Iris pigment epithelial cell (primary cell): ENCODE measurements around the gene ITGAE.
"Not testable (repeated sequence)": the region's sequence is repeated elsewhere in the genome, so short reads cannot be mapped to it uniquely, and the experiment has no call there.

Source experiments
- DNase-seq: peaks from one replicate; pipeline ENCODE4 v3.0.0-alpha.2; 2011; ENCODE audit warnings: low read depth

The ITGAE gene

GRCh38 chr17:3794557-3795389 lies 6.2 kb downstream of the ITGAE start:
- peak; percentile 68 for DNase-seq

GRCh38 chr17:3794152-3794551 lies 6.8 kb downstream of the ITGAE start:
- DNase-seq, result not testable (repeated sequence)

- DNase-seq, result not testable (repeated sequence)
These were observed 7.7 kb downstream of the ITGAE start for GRCh38 chr17:3793258-3793657.

GRCh38 chr17:3792481-3792880 lies 8.5 kb downstream of the ITGAE start:
- DNase-seq, result no peak

- DNase-seq, result no peak
These were observed 12.8 kb downstream of the ITGAE start for GRCh38 chr17:3788200-3788599.

- DNase-seq, result not testable (repeated sequence)
These were observed 15.7 kb downstream of the ITGAE start for GRCh38 chr17:3785323-3785722.

GRCh38 chr17:3782751-3783150 lies 18.2 kb downstream of the ITGAE start:
- no peak for DNase-seq

GRCh38 chr17:3780986-3781385 lies 20.0 kb downstream of the ITGAE start:
- peak; percentile 25 for DNase-seq

- DNase-seq, result no peak
These were observed 23.4 kb downstream of the ITGAE start for GRCh38 chr17:3777366-3778120.

GRCh38 chr17:3773966-3774365 lies 27.0 kb downstream of the ITGAE start:
- DNase-seq, result no peak

- peak; percentile 63 for DNase-seq
These were observed 27.5 kb downstream of the ITGAE start for GRCh38 chr17:3773511-3773910.

GRCh38 chr17:3772764-3773163 lies 28.2 kb downstream of the ITGAE start:
- no peak for DNase-seq

- no peak for DNase-seq
These were observed 29.8 kb downstream of the ITGAE start for GRCh38 chr17:3771140-3771539.

GRCh38 chr17:3770466-3770865 lies 30.5 kb downstream of the ITGAE start:
- DNase-seq, result no peak

GRCh38 chr17:3768769-3769168 lies 32.2 kb downstream of the ITGAE start:
- DNase-seq, result no peak

GRCh38 chr17:3768341-3768740 lies 32.6 kb downstream of the ITGAE start:
- no peak for DNase-seq

GRCh38 chr17:3766779-3767178 lies 34.2 kb downstream of the ITGAE start:
- no peak for DNase-seq

GRCh38 chr17:3765981-3766380 lies 35.0 kb downstream of the ITGAE start:
- no peak for DNase-seq

GRCh38 chr17:3763777-3764170 lies 37.2 kb downstream of the ITGAE start:
- DNase-seq, result no peak

- no peak for DNase-seq
These were observed 37.8 kb downstream of the ITGAE start for GRCh38 chr17:3762922-3763776.

GRCh38 chr17:3761918-3762380 lies 39.0 kb downstream of the ITGAE start:
- no peak for DNase-seq
